Measurements from ENCODE around the gene PSEN2. TPM values are rescaled to one million over a fixed set of nuclear protein-coding genes. Genes with fewer than 3 reads are reported as not detected.

PSEN2 gene
- total and polyA plus RNA-seq, 9 of the 15 experiments (the other 6 are each of a cell fraction or from before 2014, with no cell fraction given) = 2.3 to 21.5 (median 13.7) TPM

GRCh38 chr1:226889616-226890330 lies 19.4 kb downstream of the PSEN2 start (continued):
- TF ChIP-seq ZNF707 (CRISPR knock-in tag; conservative IDR thresholded peaks at IDR 0.05) = no peak

- in situ Hi-C loops (cut with MboI) = no loop called here
- POLR2A ChIA-PET = interaction anchor here (0.6 to 2.4 kb wide), 4 partner anchors 10 to 249 kb away, joined by 3 to 11 read pairs (median 4); no protein-coding TSS in a partner anchor
- FAIRE-seq = no peak
- TF ChIP-seq SMARCE1 (IDR thresholded peaks at IDR 0.05) = no peak
- TF ChIP-seq ZNF561 (CRISPR knock-in tag; conservative IDR thresholded peaks at IDR 0.05) = no peak
- no peak for TF ChIP-seq PREB (CRISPR knock-in tag; IDR thresholded peaks at IDR 0.05)
- no peak for TF ChIP-seq PHF8 (IDR thresholded peaks at IDR 0.05; ENCODE audit: borderline replicate concordance, low read length)
- TF ChIP-seq HIVEP1 (CRISPR knock-in tag; IDR thresholded peaks at IDR 0.05) = no peak
- no peak for TF ChIP-seq TFE3 (CRISPR knock-in tag; IDR thresholded peaks at IDR 0.05)
- TF ChIP-seq ARID3B (CRISPR knock-in tag; IDR thresholded peaks at IDR 0.05; ENCODE audit: borderline replicate concordance) = no peak
- no peak for TF ChIP-seq RHOXF2B (CRISPR knock-in tag; conservative IDR thresholded peaks at IDR 0.05)
- no peak for TF ChIP-seq SIX5 (IDR thresholded peaks at IDR 0.05; ENCODE audit: borderline replicate concordance in 1 of 2, insufficient read depth in 1 of 2, low read depth in 1 of 2, low read length in 2 of 2)
- no peak for TF ChIP-seq ELK1 (CRISPR knock-in tag; IDR thresholded peaks at IDR 0.05)
Measured at GRCh38 chr1:226890331-226891108, 20.1 kb downstream of the PSEN2 start.

More at GRCh38 chr1:226890331-226891108, 20.1 kb downstream of the PSEN2 start:
- intact Hi-C loops (cut with micrococcal nuclease) = no loop called here
- CTCF ChIA-PET (ENCODE audit: low intra/inter-chr PET ratio) = no interaction called here
- H3K36me3 ChIP-seq (ENCODE audit: control insufficient read depth, insufficient read depth, low read length) = peaks cover 28% of the 10 kb centered on the region; the same call in 2 of the 3 replicates
- no peaks in the 10 kb centered on the region for H3K4me1 ChIP-seq (replicated peaks in 1 of 2; ENCODE audit: control insufficient read depth in 2 of 2, insufficient read depth in 2 of 2, low read length in 2 of 2)
- WGBS (ENCODE audit: insufficient coverage, low coverage, missing lambda C conversion rate) = 75% methylated on average over 22 of the region's 22 CpGs
- H2AFZ ChIP-seq (ENCODE audit: low read depth, low read length) = no peak overlapping the region
- H3K9ac ChIP-seq (ENCODE audit: insufficient read depth in 1 of 2, low read depth in 2 of 2, low read length in 2 of 2) = 0 out of 4 replicates have a peak overlapping the region, but pooled peaks of 1 of the 2 experiments have one; percentile 39
- peaks cover 7% of the 10 kb centered on the region for H3K9me1 ChIP-seq (ENCODE audit: control insufficient read depth, insufficient read depth, low read length)
- ATAC-seq (no peak), DNase-seq (ENCODE audit: extremely low read depth in 1 of 4, low spot score in 3 of 4) (no peak)
- no peak overlapping the region for H3K4me2 ChIP-seq (ENCODE audit: insufficient read depth, low read length)
- H3K27ac ChIP-seq (ENCODE audit: extremely low read depth, low read depth, low read length) = no peak overlapping the region
- no peak overlapping the region for H3K4me3 ChIP-seq
- no TSS peak for BruUV-seq (replicated peaks)
- no peaks in the 10 kb centered on the region for H4K20me1 ChIP-seq (replicated peaks; ENCODE audit: control insufficient read depth, insufficient read depth, low read length)
- no peaks in the 10 kb centered on the region for H3K9me3 ChIP-seq (replicated peaks; ENCODE audit: control insufficient read depth, insufficient read depth, low read depth, low read length)
- no peaks in the 10 kb centered on the region for H3K27me3 ChIP-seq (ENCODE audit: control insufficient read depth in 2 of 2, insufficient read depth in 2 of 2, low read length in 2 of 2)
- no peaks in the 10 kb centered on the region for H3K79me2 ChIP-seq (ENCODE audit: control insufficient read depth, insufficient read depth, low read length)
